ENCODE data around the gene IGFBP7.
A peak's percentile ranks its signal among the peaks of the same experiment; 100 is the strongest.
"Not testable (repeated sequence)": the region's sequence is repeated elsewhere in the genome, so short reads cannot be mapped to it uniquely, and the experiment has no call there.

The IGFBP7 gene

DNA sequence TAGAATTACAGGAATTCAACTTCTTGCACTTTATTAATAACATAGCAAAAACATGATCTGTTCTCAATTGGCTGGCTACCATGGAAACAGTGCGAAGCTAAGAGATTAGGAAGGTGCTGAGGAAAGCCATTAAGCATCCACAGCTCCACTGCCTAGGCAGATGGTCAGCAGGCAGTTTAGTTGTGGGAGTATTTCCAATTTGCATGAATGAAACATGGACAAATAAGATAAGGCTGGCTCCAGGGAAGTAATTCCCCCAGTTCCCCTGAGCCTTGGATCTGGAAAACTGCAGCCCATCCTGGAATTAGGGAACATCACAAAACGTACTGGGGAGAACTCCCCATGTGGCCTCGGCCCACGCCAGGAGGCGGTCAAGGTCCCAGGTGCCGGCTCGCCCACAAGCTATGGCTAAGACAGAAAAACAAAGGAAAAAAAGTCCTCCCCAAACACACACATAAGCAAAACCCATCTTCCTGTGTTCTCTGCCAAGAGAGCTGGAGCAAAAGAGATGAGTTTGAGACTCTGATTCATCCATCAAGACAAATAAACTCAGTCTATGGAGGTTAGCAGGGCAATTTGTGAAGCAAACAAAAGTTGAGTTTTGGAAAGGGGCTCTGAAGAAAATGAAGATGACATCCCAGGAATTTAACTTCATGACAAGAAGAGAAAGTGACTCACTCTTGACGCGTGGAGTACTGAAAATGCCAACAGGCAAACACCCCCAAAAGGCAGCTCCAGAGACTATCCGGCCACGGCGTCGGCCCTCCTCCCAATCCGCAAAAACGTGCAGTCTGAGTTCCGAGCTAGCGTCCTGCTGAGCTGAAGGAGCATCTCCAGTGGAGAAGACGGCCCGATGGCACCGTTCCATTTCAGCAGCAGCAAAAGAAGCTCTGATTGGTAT lies 45.1 kb downstream of the IGFBP7 start:
- Histone ChIP-seq H3K4me1 (peaks cover 8 to 17% (median 10%) of the 10 kb centered on the region in 10 experiments; a peak in 19 of 20 replicates), H3K9me3 (replicated peaks in 1 of 11) (no peaks in the 10 kb centered on the region), H4K20me1 (no peaks in the 10 kb centered on the region; a peak in 1 of 22 replicates), H3K36me3 (peaks cover 0 to 52% (median 0%) of the 10 kb centered on the region in 11 experiments; a peak in 14 of 22 replicates), H3K9ac (no peak overlapping the region), H3K4me3 (no peak overlapping the region), H3K27me3 (no peaks in the 10 kb centered on the region), H3K4me2 (no peak overlapping the region), H3K27ac (no peak overlapping the region)
- TF ChIP-seq Cebpa-rat (IDR thresholded peaks at IDR 0.05), result no peak

DNA sequence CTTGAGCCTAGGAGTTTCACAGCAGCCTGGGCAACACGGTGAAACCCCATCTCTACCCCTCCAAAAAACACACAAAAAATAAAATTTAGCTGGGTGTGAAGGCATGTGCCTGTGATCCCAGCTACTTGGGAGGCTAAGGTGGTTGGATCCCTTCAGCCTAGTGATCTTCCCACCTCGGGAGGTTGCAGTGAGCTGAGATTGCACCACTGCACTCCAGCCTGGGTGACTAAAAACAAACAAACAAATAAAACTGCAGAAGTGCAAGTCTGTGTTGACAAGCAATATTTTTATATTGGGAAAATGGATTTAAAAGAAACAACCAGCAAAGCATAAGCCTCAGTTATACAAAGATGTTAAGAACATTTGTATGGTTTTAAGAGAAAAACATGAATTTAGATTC lies 46.1 kb downstream of the IGFBP7 start:
- Histone ChIP-seq H3K9ac (no peak overlapping the region), H3K27ac (no peak overlapping the region), H3K27me3 (no peaks in the 10 kb centered on the region), H3K4me3 (no peak overlapping the region), H3K4me1 (peaks cover 5 to 17% (median 13%) of the 10 kb centered on the region in 10 experiments; a peak in 19 of 20 replicates), H3K36me3 (peaks cover 0 to 51% (median 0%) of the 10 kb centered on the region in 11 experiments; a peak in 14 of 22 replicates), H3K4me2 (no peak overlapping the region), H3K9me3 (replicated peaks in 1 of 11) (peaks cover 0 to 7% (median 0%) of the 10 kb centered on the region in 11 experiments; a peak in 6 of 22 replicates), H4K20me1 (no peaks in the 10 kb centered on the region; a peak in 1 of 22 replicates)
- TF ChIP-seq Cebpa-rat (IDR thresholded peaks at IDR 0.05), result no peak

DNA sequence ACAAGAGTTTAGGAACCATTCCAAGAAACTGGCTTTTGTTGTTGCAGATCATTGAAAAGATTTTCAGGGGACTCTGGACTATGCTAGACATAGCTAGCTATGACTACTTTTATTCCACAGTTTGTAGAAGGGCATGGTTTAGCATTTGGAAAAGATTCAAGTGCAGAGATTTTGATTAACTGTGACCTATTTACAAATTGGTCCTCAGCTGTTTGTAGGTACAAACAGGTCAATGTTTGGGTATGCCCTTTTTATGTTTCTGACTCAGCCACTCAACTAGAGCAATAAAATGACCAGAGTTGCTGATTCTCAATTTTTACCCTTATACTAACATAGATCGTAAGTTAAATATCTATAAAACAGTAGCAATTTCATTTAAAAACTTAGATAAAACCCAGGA lies 46.7 kb downstream of the IGFBP7 start:
- H3K9me3 ChIP-seq (replicated peaks in 1 of 11), result peaks cover 0 to 9% (median 0%) of the 10 kb centered on the region in 11 experiments; a peak in 6 of 22 replicates
- no peak overlapping the region for H3K27ac ChIP-seq
- H3K9ac ChIP-seq, result no peak overlapping the region
- H3K27me3 ChIP-seq, result no peaks in the 10 kb centered on the region
- H3K4me3 ChIP-seq, result no peak overlapping the region
- peaks cover 5 to 17% (median 13%) of the 10 kb centered on the region in 10 experiments; a peak in 19 of 20 replicates for H3K4me1 ChIP-seq
- no peak for TF ChIP-seq Cebpa-rat (IDR thresholded peaks at IDR 0.05)
- H3K36me3 ChIP-seq, result peaks cover 0 to 44% (median 0%) of the 10 kb centered on the region in 11 experiments; a peak in 12 of 22 replicates
- H3K4me2 ChIP-seq, result no peak overlapping the region
- H4K20me1 ChIP-seq, result no peaks in the 10 kb centered on the region; a peak in 1 of 22 replicates

- Histone ChIP-seq H3K27me3 (no peaks in the 10 kb centered on the region), H3K4me1 (peaks cover 5 to 17% (median 13%) of the 10 kb centered on the region in 10 experiments; a peak in 19 of 20 replicates), H3K36me3 (peaks cover 0 to 39% (median 0%) of the 10 kb centered on the region in 11 experiments; a peak in 11 of 22 replicates), H3K9ac (no peak overlapping the region), H4K20me1 (no peaks in the 10 kb centered on the region; a peak in 1 of 22 replicates), H3K9me3 (replicated peaks in 1 of 11) (peaks cover 0 to 9% (median 0%) of the 10 kb centered on the region in 11 experiments; a peak in 6 of 22 replicates), H3K4me2 (no peak overlapping the region), H3K27ac (no peak overlapping the region), H3K4me3 (no peak overlapping the region)
- no peak for TF ChIP-seq Cebpa-rat (IDR thresholded peaks at IDR 0.05)
These were observed 48.8 kb downstream of the IGFBP7 start for GRCh38 chr4:57061395-57061794.

DNA sequence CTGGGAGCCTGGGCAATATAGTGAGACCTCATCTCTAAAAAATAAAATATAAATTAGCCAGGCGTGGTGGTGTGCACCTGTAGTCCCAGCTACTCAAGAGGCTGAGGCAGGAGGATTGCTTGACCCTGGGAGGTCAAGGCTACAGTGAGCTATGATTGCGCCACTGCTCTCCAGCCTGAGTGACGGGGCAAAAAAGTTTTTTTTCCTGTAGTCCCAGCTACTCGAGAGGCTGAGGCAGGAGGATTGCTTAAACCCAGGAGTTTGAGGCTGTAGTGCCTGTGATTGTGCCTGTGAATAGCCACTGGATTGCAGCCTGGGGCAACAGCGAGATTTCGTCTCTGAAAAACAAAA lies 49.5 kb downstream of the IGFBP7 start:
- H4K20me1 ChIP-seq, H3K27me3 ChIP-seq, H3K9ac ChIP-seq, H3K4me3 ChIP-seq: not testable (repeated sequence)
- Histone ChIP-seq H3K27ac (peak overlapping the region in 1 of 11 experiments; percentile 0; a peak in 1 of 22 replicates), H3K4me1 (peaks cover 5 to 14% (median 13%) of the 10 kb centered on the region in 10 experiments; a peak in 19 of 20 replicates), H3K9me3 (replicated peaks in 1 of 11) (peaks cover 0 to 10% (median 0%) of the 10 kb centered on the region in 11 experiments; a peak in 6 of 22 replicates), H3K36me3 (peaks cover 0 to 39% (median 0%) of the 10 kb centered on the region in 11 experiments; a peak in 10 of 22 replicates), H3K4me2 (peak overlapping the region in 9 of 11 experiments; percentile 2 to 55 (median 42); a peak in 13 of 22 replicates)
- 0 out of 22 replicates have a peak, but pooled peaks of 1 of the 11 experiments have one; percentile 10 for TF ChIP-seq Cebpa-rat (IDR thresholded peaks at IDR 0.05)

DNA sequence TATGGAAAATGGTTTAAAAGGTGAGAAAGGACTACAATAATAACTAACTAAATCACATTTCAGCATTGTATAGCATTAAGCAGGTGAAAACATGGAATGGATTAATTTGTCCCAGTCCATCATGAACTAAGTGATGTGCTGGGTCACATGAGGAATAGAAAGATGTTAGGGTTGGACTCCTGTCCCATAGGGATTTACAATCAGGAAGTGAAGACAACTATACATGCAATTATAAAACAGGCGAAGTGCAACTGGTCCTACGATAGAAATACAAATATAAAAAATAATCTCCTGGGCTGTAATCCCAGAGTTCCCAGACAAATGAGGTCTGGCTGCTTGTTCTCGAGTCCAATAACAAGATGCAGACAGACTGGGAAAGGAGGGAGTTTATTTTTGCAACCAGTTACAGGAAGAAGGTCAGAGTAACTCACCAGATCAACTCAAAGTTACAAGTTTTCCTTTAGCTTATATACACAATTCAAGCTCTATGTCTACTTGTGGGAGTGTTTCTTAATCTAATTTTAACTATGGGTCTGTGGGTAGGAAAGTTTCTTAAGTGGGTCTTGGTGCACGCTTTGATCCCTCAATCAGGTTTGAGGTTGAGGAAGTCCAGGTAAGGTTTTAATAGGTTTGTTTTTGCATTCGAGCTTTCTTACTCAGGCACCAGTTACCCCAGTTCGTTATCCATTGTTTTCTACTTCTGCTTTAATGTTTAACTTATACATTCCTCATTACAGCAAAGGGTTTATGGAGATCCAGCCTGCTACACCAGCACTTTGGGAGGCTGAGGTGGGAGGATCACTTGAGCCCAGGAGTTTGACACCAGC lies 50.1 kb downstream of the IGFBP7 start:
- H3K36me3 ChIP-seq, result peaks cover 0 to 39% (median 0%) of the 10 kb centered on the region in 11 experiments; a peak in 10 of 22 replicates
- H4K20me1 ChIP-seq, result no peaks in the 10 kb centered on the region; a peak in 1 of 22 replicates
- H3K9ac ChIP-seq, result no peak overlapping the region
- peak overlapping the region; percentile 2 to 55 (median 41); a peak in 18 of 22 replicates for H3K4me2 ChIP-seq
- peaks cover 0 to 12% (median 2%) of the 10 kb centered on the region in 11 experiments; a peak in 7 of 22 replicates for H3K9me3 ChIP-seq (replicated peaks in 1 of 11)
- H3K27me3 ChIP-seq, result no peaks in the 10 kb centered on the region
- H3K27ac ChIP-seq, result peak overlapping the region in 3 of 11 experiments; percentile 0 to 6 (median 4); a peak in 3 of 22 replicates
- H3K4me3 ChIP-seq, result no peak overlapping the region
- peaks cover 5 to 14% (median 13%) of the 10 kb centered on the region in 10 experiments; a peak in 19 of 20 replicates for H3K4me1 ChIP-seq
- no peak for TF ChIP-seq Cebpa-rat (IDR thresholded peaks at IDR 0.05)

GRCh38 chr4:57055886-57056285 lies 54.3 kb downstream of the IGFBP7 start:
- Histone ChIP-seq H3K4me3 (no peak overlapping the region), H3K36me3 (peaks cover 0 to 79% (median 22%) of the 10 kb centered on the region in 11 experiments; a peak in 13 of 22 replicates), H3K4me1 (peaks cover 12 to 27% (median 21%) of the 10 kb centered on the region in 10 experiments), H4K20me1 (no peaks in the 10 kb centered on the region), H3K27me3 (no peaks in the 10 kb centered on the region), H3K4me2 (no peak overlapping the region), H3K9me3 (replicated peaks in 1 of 11) (peaks cover 0 to 46% (median 18%) of the 10 kb centered on the region in 11 experiments; a peak in 15 of 22 replicates), H3K9ac (no peak overlapping the region), H3K27ac (no peak overlapping the region)
- no peak for TF ChIP-seq Cebpa-rat (IDR thresholded peaks at IDR 0.05)

- no peaks in the 10 kb centered on the region for H3K27me3 ChIP-seq
- H3K9me3 ChIP-seq (replicated peaks in 1 of 11), result peaks cover 0 to 54% (median 19%) of the 10 kb centered on the region in 11 experiments; a peak in 17 of 22 replicates
- H3K4me2 ChIP-seq, result no peak overlapping the region
- no peak overlapping the region for H3K9ac ChIP-seq
- peaks cover 0 to 91% (median 30%) of the 10 kb centered on the region in 11 experiments; a peak in 13 of 22 replicates for H3K36me3 ChIP-seq
- H3K4me3 ChIP-seq, result no peak overlapping the region
- TF ChIP-seq Cebpa-rat (IDR thresholded peaks at IDR 0.05), result no peak
- no peak overlapping the region for H3K27ac ChIP-seq
- peaks cover 0 to 22% (median 12%) of the 10 kb centered on the region in 10 experiments; a peak in 13 of 20 replicates for H3K4me1 ChIP-seq
- no peaks in the 10 kb centered on the region for H4K20me1 ChIP-seq
These were observed 56.7 kb downstream of the IGFBP7 start for GRCh38 chr4:57053508-57053907.
